ENCODE measurements around the gene EWSR1. TPM values are rescaled to one million over a fixed set of nuclear protein-coding genes. Genes with fewer than 3 reads are reported as not detected.

EWSR1 gene
- total RNA-seq, 1 experiment from 2014 or later = 462 TPM

GRCh38 chr22:29326481-29326880 lies 58.4 kb downstream of the EWSR1 start:
- Histone ChIP-seq H3K14ac (ENCODE audit: insufficient read depth, low read length) (no peak overlapping the region), H2BK120ac (ENCODE audit: low read depth, low read length, poor library complexity, severe bottlenecking) (no peak overlapping the region), H2BK15ac (ENCODE audit: low read depth, low read length) (no peak overlapping the region), H3K18ac (ENCODE audit: insufficient read length, low read depth, low read length) (no peak overlapping the region), H3K9me3 (ENCODE audit: control insufficient read depth, low read depth, low read length) (no peaks in the 10 kb centered on the region), H3K23me2 (ENCODE audit: insufficient read length, low read depth, low read length, poor library complexity, severe bottlenecking) (no peaks in the 10 kb centered on the region), H4K20me1 (ENCODE audit: control insufficient read depth, insufficient read depth, insufficient read length) (no peaks in the 10 kb centered on the region), H3K9ac (ENCODE audit: extremely low read depth, insufficient read length, low read length) (no peak overlapping the region), H3K4me1 (ENCODE audit: insufficient read depth, low read length) (no peaks in the 10 kb centered on the region), H3K79me1 (ENCODE audit: insufficient read depth, low read depth, low read length, poor library complexity, severe bottlenecking) (no peaks in the 10 kb centered on the region), H3K56ac (ENCODE audit: insufficient read length, low read depth, low read length) (no peak overlapping the region), H4K5ac (ENCODE audit: insufficient read length, low read depth, low read length) (no peak overlapping the region), H3K79me2 (ENCODE audit: insufficient read depth, low read length) (no peaks in the 10 kb centered on the region), H3K27ac (ENCODE audit: insufficient read length, low read depth, low read length) (no peak overlapping the region), H3K4ac (ENCODE audit: low read depth, low read length) (no peak overlapping the region), H3T11ph (ENCODE audit: low read length) (no peak overlapping the region), H4K91ac (ENCODE audit: insufficient read length, low read depth, low read length) (no peak overlapping the region), H2BK20ac (ENCODE audit: low read depth, low read length, poor library complexity, severe bottlenecking) (no peak overlapping the region), H2AFZ (ENCODE audit: low read length) (no peak overlapping the region), H2BK5ac (ENCODE audit: insufficient read length, low read length) (no peak overlapping the region), H2BK12ac (ENCODE audit: insufficient read length, low read depth, low read length) (no peak overlapping the region), H3K4me2 (ENCODE audit: insufficient read depth, insufficient read length, low read length) (no peak overlapping the region), H4K8ac (replicated peaks; ENCODE audit: insufficient read length, low read depth, low read length) (no peak overlapping the region), H3K27me3 (ENCODE audit: insufficient read depth, low read length) (no peaks in the 10 kb centered on the region), H3K23ac (ENCODE audit: insufficient read length, low read depth, low read length) (no peak overlapping the region), H2AK5ac (ENCODE audit: insufficient read length, low read length) (no peak overlapping the region)
- no peak overlapping the region for H3K4me3 Mint-ChIP-seq
- DNase-seq = no peak
- H3K27me3 Mint-ChIP-seq (ENCODE audit: low read depth) = no peaks in the 10 kb centered on the region
- WGBS (ENCODE audit: extremely low coverage, insufficient read length, low lambda C conversion rate) = no CpG with 5 or more reads among the region's 10 CpGs
- H3K27ac Mint-ChIP-seq = peak overlapping the region in 1 of 3 experiments; percentile 75; a peak in 1 of 7 replicates
- no peak for TF ChIP-seq CTCF (conservative IDR thresholded peaks at IDR 0.05)
- H3K4me1 Mint-ChIP-seq = peaks cover 2 to 3% of the 10 kb centered on the region in 2 experiments; a peak in 2 of 4 replicates
- no peaks in the 10 kb centered on the region for H3K9me3 Mint-ChIP-seq
- peaks cover 3 to 20% (median 20%) of the 10 kb centered on the region in 3 experiments; a peak in 5 of 7 replicates for H3K36me3 Mint-ChIP-seq (ENCODE audit: insufficient read depth in 1 of 3, low read depth in 3 of 3)
